NB4 (cell line): ENCODE data around the gene IL6.
"Not testable (repeated sequence)": the region's sequence is repeated elsewhere in the genome, so short reads cannot be mapped to it uniquely, and the experiment has no call there.

Experiments used
- DNase-seq: peaks from one replicate; pipeline ENCODE4 v3.0.0; 2010; ENCODE audit warnings: low read depth
- H3K4me3 ChIP-seq: one replicate; pipeline ENCODE4 v1.5.1; 2011; ENCODE audit warnings: mild to moderate bottlenecking, low read depth, low read length, moderate library complexity
- CTCF ChIP-seq: IDR thresholded peaks from one replicate; pipeline ENCODE4 v1.5.1; 2012; ENCODE audit warnings: low read depth, low read length
- MAX ChIP-seq: IDR thresholded peaks from 2 replicates; pipeline ENCODE4 v1.6.1; 2011; ENCODE audit warnings: low read depth, low read length
- MYC ChIP-seq: IDR thresholded peaks from 2 replicates; pipeline ENCODE4 v1.6.1; 2011; ENCODE audit warnings: low read depth, low read length
- POLR2A ChIP-seq: IDR thresholded peaks from 2 replicates; pipeline ENCODE4 v1.6.1; 2011; ENCODE audit warnings: mild to moderate bottlenecking; ENCODE audit not compliant: insufficient read length; ENCODE audit errors: extremely low read depth

IL6 gene

GRCh38 chr7:22683379-22683778 is 43.6 kb upstream of the IL6 start:
- no peak overlapping the region for H3K4me3 ChIP-seq
- DNase-seq = no peak
- no peak for TF ChIP-seq MYC

- no peak overlapping the region for H3K4me3 ChIP-seq
- no peak for TF ChIP-seq MAX
- no peak for TF ChIP-seq CTCF
- TF ChIP-seq POLR2A = no peak
- no peak for TF ChIP-seq MYC
- DNase-seq = no peak
These were observed 40.4 kb upstream of the IL6 start for GRCh38 chr7:22686620-22687019.

GRCh38 chr7:22688084-22688483 is 38.9 kb upstream of the IL6 start:
- no peak for DNase-seq
- TF ChIP-seq MYC (no peak), POLR2A (no peak), CTCF (no peak)
- H3K4me3 ChIP-seq = no peak overlapping the region

GRCh38 chr7:22688934-22689333 is 38.1 kb upstream of the IL6 start:
- H3K4me3 ChIP-seq, DNase-seq: not testable (repeated sequence)

GRCh38 chr7:22694597-22695207 is 32.3 kb upstream of the IL6 start:
- H3K4me3 ChIP-seq = no peak overlapping the region
- TF ChIP-seq MYC (no peak), CTCF (no peak), POLR2A (no peak), MAX (no peak)
- no peak for DNase-seq

GRCh38 chr7:22695476-22696132 is 31.4 kb upstream of the IL6 start:
- no peak overlapping the region for H3K4me3 ChIP-seq
- TF ChIP-seq MYC = no peak
- no peak for TF ChIP-seq CTCF
- TF ChIP-seq POLR2A = no peak
- TF ChIP-seq MAX = no peak
- no peak for DNase-seq

- DNase-seq = no peak
- TF ChIP-seq POLR2A (no peak), MYC (no peak), CTCF (no peak), MAX (no peak)
- no peak overlapping the region for H3K4me3 ChIP-seq
These were observed 30.3 kb upstream of the IL6 start for GRCh38 chr7:22696541-22697228.
